NCI-H1092 treated with DMSO at 0.1 percent for 48 hours (cell line): Measurements from ENCODE around the gene TH.

ENCODE experiments used
- DNase-seq: peaks from one replicate; lab custom pipeline; 2025; lab: John Stamatoyannopoulos, UW

Gene TH

DNA sequence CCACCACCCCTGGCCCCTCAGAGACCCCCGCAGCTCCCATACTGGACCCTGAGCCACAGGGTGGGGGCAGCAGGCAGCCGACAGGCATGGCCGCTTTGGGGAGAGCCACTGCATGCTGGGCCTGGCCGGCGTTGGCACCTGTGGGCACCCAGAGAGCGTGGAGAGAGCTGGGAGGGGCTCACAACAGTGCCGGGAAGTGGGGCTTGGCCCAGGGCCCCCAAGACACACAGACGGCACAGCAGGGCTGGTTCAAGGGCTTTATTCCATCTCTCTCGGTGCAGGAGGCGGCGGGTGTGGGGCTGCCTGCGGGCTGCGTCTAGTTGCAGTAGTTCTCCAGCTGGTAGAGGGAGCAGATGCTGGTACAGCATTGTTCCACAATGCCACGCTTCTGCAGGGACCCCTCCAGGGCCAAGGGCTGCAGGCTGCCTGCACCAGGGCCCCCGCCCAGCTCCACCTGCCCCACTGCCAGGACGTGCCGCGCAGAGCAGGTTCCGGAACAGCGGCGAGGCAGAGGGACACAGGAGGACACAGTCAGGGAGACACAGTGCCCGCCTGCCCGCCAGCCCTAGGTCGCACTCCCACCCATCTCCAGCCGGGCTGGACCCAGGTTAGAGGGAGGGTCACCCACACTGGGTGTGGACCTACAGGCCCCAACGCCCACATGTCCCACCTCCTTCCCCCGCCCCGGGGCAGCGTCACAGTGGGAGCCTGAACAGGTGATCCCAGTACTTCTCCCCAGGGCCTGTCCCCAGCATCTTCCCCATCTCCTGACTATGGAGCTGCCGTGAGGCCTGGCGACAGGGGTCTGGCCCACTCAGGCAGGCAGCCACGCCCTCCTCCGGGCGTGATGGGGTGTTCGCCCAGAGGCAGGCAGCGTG is 11.8 kb downstream of the TH start:
- DNase-seq: no peak

DNA sequence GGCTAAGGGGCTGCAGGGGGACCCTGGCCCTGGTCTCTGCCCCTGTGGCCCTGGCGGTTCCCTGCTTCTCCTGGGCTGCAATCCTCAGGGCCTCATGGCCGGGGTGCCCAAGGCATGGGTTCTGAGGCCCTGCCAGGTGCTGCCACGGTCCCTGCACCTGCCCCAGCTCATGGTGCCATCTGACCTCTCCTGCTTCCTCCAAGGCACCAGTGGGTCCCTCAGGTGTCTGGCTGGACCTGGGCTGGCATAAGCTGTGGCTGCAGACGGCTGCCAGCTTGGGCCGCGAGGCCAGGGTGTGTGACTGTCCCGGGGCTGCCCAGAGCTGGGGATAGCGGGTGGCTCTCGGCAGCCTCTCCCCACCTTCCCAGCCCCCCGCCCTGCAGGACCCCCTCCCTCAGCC is 12.6 kb downstream of the TH start:
- DNase-seq: no peak

DNA sequence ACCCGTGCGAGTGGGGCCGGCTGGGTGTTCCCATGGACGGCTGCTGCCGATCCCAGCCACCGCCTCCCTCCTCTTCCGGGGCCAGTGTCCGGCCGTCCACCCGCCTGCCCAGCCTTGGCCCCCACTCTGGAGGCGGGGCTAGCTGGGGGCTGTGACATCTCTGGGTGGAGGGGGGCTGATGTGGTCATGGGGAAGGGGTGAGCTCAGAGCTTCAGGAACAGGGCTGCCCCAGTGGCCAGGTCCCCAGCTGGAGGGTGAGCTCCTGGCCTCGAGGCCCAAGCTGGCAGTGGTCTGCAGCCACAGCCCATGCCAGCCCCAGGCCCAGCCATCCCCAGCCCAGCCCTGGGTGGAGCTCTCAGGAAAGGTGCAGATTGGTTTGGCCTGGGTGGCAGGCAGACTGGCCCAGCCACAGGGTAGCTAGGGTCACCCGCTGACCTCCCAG is 13.3 kb downstream of the TH start:
- no peak for DNase-seq

DNA sequence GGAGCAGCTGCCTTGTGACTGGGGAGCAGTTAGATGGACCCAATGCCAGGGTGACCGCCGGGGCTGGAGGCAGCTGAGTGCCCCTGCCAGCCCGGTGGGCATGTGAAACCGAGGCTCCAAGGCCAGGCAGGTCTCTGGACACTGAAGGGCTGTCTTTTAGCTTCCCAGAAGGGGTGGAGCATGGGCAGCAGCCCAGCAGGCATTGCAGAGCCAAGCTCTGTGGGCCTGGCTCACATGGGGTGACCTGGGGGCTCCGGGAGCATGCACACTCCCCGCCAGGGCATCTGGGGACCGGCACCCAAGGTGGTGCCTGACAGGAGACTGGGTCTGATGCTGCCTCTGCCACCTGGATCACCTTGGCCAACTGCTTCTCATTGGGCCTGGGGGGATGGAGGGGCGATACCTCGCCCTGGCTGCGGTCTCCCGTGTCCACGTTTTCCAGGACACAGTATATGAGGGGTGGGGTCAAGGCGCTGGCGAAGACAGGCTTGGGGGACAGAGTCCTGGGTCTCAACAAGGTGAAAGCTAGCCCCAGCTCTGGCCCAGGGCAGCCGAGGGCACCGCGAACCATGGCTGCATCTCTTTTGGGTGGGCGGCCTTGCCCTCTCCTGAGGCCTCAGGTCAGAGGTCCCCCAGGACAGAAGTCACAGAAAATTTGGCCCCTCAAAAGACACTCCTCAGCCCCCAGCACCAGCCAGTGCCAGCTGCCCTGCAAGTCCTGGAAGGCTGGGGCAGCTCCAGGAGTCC is 14.1 kb downstream of the TH start:
- DNase-seq: no peak

DNA sequence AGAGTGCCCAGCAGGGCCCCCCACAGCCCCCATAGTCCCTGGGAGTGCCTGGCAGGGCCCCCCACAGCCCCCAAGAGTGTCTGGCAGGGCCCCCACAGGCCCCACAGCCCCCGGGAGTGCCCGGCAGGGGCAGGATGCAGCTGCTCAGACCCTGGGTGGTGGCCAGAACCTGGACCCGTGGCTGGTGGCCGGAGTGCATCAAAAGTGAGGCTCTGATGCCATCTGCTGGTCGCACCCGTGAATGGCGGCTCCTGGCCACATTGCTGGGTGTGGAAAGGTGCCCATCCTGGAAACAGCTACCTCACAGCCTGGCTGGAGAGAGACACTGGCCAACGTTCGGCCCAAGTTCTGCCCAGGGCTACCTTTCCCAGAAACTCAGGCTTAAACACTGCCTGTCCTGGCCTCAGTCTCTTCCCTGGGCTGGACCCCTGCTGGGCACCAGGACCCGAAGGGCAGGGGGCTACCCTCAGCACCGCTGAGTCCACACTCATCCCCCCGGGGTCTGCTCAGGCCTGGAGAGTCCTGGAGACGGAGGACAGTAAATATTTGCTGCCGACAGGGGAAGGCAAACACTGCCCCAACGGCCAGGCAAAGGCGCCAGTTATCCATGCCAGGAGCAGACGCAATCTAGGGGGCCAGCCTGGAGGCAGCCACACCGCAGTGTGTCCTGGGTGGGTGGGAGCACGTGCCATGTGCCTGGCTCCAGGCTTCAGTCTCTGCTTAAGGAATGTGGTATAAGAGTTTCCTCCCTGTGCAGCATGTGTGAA is 15.0 kb downstream of the TH start:
- peak; percentile 39 for DNase-seq

DNA sequence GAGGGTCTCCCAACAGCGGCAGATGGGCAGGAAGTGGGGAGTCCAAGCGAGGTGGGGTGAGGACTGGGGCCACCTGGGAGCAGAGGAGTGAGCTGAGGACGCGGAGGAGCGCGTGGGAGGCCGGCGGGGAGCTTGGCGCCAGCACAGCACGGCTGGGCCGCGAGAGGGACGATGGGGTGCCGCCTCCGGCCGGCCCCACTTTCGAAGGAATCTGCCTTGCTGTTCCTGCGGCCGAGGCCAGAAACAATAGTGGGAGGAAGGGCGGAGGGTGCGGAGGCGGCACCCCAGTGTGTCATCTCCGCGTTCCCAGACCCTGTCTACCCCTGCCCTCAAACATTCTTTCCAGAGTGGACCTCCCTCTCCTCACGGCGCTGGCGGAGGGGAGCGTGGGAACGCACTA is 16.1 kb downstream of the TH start:
- DNase-seq: no peak

DNA sequence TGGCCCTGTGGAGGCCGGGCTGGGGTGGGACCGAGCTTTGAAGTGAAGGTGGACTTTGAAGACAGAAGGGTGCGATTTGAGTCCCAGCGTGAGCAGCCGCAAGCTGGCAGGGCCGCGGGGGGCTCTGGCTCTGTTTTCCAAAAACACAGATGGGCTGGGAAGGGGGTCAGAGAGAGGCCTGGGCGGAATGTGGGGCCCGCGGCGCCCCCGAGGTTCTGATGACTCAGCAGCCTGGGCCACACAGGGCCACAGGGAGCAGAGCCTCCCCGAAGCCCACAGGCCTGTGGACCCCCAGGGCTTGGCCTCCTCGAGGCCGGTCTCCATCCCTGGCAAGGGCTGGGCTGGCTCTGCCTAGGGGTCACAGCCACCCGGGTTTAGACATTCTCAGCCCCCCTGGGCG is 16.7 kb downstream of the TH start:
- DNase-seq: no peak

DNA sequence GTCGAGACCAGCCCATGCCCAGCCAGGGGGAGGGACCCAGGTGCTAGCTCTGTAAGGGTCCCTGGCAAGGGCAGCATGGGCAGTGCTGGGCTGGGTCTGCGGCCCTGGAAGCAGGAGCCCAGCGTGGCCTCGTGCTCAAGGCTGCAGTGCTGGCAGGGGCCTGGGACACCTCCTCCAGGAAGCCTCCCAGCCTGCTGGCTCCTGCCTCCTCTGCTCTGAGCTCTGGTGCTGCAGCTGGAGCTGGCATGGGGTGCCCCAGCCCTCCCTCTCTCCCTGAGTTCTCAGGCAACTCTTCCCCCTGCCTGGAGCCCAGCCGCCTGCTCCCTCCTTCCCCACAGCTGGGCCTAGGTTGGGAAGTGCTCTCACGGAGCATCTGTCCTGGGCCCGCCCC is 17.4 kb downstream of the TH start:
- DNase-seq: no peak

DNA sequence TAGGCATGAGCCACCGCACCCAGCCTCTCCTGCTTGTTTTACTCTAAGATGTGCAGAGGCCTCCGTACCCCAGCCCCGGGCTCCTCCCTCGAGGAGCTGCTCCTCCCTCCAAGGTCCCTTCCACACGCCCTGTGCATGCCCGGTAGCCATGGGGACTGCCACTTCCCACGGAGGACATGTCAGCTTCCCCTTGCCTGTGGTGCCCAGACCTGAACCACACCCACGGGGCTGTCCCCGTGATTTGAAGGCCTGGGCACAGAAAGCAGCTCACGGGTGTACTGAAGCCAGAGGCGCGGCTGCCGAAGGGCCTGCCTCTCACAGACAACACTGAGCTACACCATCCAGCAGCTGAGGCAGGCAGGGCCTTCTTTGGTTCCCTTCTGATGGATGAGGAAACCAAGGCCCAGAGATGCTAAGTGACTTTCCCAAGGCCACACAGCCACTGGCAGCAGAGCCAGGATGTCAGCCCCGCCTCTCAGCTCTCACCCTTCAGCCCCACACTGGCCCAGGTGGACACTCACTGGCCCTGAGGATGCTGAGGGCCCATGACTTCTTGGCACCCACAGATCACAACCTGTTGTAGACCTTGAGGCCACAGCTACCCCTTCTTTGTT is 17.9 kb downstream of the TH start:
- DNase-seq: no peak

DNA sequence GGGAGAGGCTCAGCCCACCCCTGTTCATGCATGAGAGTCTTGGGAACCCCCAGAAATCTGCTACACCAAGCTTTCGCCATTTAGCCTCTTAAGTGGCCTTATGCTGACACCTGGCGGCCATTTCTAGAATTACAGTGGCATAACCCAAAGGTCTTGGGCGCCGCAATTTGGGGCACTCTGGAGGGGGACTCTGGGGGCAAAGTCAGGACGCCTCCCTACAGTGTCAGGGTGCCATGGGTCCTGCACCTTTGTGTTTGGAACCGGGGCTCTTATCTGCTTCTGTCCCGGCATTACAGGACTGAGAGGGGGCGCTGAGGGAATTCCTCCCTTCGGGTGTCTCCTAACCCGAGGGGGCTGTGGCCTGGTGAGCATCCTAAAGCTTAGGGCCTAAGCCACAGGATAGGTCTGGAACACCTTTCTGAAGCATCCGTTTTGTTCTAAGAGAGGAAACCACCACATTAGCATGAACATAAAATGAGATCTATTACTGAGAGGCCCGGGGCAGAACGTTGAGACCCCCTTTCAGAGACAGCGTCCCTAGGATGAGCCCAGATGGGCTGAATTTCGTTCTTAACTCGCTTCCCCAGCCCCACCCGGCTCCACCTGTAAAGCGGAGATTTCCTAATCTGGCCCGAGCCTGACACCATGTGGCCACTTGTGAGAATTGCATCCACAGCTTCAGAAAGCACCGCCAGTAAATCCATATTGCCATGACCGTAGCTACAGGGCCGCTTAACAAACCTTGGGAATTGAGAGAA is 19.9 kb downstream of the TH start:
- DNase-seq: peak; percentile 70

DNA sequence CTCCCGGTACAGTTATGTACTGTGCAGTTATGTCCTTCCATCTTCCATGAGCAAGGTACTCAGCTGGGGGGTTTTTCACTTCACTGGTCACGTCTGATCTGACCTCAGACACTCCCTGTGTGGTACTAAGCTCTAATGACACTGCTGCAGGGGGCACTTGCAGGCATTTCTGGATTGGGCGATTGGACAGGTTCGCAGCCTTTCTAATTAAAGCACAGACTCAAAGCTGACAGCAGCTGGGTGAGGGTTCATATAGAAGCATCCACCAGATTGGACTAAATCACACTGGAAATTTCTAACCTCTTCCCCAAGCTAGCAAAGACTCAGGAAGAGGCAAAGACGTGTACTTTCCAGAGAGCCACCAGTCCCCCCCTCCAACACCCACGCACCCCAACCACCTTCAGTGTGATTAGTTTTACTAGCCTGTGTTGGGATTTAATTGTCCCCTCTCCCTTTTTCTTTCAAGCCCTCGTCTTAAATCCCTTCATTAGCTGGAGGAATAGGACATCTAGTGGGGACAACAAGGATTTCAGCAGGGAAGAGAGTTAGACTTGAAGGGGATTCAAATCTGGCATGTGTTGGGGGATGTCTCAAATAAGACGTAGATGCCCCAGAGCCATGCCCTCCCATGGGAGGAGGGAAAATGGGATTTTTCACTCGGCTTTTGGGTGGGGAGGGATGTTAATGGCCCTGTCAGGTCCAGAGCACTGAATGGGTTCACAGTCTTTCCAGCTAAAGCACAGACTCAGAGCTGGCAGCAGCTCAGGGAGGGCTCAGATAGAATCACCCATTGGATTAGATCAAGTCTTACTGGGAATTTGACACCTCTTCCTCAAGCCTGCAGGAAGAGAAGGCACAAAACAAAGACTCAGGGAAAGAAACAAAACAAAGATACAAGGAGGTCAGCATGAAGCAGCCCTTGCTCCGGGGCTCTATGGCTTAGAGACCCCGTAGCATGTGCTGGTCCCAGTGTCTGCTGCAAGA is 21.5 kb downstream of the TH start:
- peak; percentile 66 for DNase-seq

DNA sequence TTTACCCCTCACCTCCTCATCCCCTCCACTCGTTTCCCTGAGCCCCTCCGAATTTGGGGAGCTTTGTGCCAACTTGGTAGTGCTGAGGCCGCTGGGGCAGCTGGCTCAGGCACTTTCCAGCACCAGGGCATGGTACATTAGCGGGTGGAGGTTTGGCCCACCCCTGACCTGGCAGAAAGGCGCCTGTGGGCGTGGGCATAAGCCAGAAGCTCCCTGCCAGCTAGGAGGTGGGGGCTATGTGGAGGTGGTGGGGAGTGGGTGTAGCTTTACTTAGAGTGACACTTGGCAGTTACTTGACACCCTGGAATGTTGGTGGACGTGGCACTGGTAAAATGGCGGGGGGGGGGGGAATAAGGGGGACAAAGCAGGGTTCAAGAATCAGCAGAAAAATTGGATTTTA is 22.2 kb downstream of the TH start:
- no peak for DNase-seq

DNA sequence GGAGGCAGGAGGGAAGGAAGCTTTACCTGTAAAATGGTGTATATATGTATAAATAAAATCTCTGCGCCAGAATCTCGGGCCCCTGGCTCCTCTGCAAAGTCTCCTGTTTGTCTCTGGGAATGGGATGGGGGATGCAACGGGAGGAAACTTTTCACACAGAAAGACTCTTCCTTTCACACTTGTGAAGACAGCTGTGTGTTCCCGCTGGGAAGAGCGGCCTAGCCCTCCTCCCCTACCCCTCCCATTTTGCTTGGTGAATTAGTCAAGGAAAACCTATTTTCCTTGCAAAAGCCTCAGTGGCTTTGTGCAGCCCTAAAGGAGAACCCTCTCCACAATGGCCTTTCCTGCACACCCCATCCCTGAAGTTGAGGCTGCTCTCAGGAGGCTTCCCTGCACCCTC is 23.0 kb downstream of the TH start:
- DNase-seq: no peak

DNA sequence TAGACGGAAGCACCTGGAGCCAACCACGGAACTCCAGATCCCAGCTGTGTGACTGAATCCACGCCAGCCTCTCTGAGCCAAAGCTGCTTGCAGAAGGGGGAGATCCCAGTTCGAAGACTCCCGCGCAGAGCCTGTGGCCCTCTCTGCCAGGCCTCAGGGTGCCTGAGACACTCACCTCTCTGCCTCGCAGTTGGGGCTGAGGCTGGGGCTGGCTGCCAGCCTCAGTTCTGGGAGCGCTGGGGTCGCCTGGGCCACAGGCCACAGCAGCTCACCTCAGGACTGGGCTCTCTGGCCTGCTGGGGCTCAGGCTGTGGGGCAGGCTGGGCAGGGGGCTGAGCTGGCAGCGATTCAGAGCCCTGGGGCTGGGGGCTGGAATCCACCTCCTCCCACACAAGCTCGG is 24.2 kb downstream of the TH start:
- DNase-seq: no peak

DNA sequence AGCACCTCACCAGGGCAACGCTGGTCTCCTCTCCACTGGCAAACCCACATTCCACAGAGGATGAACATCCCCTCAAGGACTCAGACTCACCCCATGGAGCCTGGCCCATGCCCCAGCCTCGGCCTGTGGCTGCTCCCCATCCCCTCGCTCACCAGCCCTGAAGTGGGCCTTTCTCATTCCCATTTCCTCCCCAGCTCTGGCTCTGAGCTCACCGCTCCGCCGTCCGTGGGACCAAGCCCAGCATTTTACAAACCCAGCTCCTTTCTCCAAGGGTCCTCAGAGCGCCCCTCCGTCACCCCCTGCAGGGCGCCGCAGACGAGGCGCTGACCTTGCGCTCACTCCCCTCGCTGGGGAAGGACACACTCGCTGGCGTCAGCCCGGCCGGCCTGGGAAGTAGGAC is 25.6 kb downstream of the TH start:
- no peak for DNase-seq

DNA sequence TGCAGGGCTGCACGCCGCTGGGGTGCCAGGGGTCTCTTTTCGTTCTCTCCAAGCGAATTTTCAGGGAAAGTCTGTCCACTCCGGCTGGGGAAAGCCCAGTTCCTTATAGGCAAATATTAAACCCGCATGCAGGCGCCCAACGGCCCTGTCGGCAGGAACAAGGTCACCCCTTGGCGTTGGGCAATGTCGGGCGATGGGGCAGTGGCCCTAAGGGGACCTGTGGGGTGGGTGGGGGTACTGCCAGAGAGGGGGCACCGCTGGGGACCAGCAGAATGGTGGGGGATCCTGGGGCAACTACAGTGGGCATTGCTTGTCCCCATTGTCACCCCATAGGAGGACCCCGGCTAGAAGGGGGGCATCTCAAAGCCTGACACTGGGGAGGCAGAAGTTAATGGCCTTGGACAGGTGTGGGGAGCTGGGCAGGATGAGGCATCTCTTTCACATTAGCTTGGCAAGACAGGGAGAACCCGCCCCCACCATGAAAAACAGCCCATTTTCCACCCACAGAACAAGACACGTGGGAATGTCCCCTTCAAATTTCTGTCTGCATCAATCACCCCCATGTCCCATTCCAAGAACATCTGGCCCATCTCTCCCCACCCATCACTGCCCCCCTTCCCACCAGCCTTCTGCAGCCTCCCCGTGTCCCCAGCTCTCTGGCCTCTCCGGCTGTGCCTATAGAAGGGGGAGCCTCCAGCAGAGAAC is 26.9 kb downstream of the TH start:
- no peak for DNase-seq

DNA sequence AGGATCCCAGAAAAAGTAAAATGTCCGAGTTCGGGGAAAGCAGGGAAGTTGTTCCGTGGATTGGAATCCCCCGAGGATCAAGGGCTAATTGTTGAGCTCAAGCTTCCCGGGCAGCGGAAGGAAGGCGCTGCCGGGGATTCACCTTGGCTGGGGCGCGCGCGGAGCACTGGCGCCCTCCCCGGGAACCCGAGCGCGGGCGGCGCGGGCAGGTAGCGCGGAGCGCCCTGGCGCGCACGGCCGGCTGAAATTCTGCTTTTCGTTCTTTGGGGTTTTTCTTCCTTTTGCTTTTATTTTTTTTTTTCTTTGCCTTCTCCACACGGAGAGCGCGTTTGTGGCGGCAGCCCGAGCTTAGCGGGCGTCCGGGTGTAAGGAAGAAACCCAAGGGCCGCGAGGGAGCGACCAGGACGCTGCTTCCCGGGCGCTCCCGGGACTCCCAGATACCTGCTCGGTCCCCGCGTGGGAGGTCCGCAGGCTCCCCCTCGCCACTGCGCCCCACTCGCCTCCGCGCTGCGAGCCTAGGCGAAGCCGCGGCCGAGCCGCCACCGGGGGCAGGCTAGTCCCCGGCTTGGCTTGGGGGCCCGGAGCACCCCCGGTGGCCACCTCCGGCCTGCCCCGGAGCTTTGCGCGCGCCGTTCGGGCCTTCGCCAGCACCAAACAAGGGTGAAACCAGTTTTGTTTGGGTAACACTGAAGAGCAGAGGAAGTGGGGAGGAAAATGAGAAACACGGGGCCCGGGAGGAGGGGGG is 27.6 kb downstream of the TH start:
- DNase-seq: no peak

DNA sequence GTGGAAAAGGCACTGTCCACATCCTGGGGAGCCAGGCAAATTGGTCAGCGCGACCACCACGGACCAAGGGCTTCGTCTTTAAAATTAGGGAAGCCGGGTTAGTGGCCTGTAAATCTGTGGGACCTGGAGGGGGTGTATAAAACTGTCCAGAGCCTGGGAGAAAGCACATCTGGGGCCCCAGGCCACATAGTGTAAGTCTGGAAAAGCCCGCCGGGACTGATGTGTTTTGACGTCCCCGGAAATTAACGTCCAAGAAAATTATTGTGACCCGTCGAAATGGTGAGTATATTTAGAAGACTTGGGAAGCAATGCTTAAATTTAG is 28.2 kb downstream of the TH start:
- no peak for DNase-seq

DNA sequence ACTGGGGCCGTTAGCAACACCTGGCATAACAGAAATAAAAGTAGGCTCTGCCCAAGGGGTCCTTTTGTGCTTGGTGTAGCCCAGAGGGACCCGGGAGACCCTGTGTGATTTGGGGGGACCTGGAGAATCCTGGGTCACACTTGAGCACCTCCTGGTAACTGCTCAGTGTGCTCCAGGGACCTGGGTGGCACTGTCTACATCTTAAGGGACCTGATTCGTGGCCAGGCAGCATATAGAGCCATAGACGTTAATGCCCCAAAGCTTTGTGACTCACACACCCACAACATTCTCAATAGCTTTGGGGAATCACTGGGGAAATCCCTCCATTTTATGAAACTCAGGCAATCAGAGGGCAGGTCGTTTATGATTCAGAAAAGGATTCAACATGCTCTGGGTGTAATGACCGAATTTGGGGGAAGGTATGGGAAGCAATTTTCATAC is 28.8 kb downstream of the TH start:
- DNase-seq: no peak
